ENCODE results near the gene IL13. TPM values are rescaled to one million over a fixed set of nuclear protein-coding genes. Genes with fewer than 3 reads are reported as not detected.
"Not testable (repeated sequence)": the region's sequence is repeated elsewhere in the genome, so short reads cannot be mapped to it uniquely, and the experiment has no call there.

The IL13 gene
- total RNA-seq, 1 donor from 2014 or later: 32.6 TPM

DNA sequence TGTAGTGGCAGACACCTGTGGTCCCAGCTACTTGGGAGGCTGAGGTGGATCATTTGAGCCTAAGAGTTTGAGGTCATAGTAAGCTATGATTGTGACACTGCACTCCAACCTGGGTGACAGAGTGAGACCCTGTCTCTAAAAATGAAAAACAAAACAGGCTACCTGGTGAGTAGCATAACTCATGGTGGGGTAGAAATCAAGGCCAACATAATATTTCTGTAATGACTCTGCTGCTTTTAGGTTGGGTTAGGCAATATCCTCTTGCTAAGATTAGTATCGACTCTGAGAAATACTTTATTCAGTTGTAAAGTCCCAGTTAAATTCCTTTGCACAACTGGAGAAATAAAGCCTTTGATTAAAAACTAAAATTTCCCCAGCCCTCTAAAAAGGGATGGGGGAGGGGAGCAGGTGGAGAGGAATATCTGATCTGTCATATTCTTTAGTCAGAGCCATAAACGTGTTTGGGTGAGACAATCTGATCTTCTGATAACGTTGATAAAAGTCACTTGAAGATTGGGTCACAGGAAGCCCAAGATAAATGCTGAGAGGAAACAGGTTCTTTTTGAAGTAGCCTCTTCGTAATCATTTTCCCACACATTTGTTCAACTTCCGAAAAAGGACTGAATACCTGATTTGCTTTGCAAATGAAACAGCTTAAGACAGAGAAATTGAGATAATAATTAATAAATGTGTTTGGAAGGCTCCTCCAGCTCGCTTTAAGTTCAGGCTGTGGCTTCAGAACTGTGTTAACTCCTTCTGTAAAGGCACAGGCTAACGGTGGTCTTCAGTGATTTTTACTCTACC is 30.8 kb downstream of the IL13 start:
- intact Hi-C loops (cut with micrococcal nuclease): loop anchor here (1.0 to 5.0 kb wide), 4 partner anchors 12 to 53 kb away; partner anchors contain the start of gene KIF3A

- intact Hi-C loops (cut with micrococcal nuclease): loop anchor here (2.0 to 5.0 kb wide), 2 partner anchors 27 to 48 kb away; partner anchors contain the start of gene KIF3A
Observed at GRCh38 chr5:132689513-132689912, 31.5 kb downstream of the IL13 start.

GRCh38 chr5:132690156-132690555 is 32.2 kb downstream of the IL13 start:
- intact Hi-C loops (cut with micrococcal nuclease): no loop called here

GRCh38 chr5:132691755-132692631 is 34.0 kb downstream of the IL13 start:
- intact Hi-C loops (cut with micrococcal nuclease): not testable (repeated sequence)

DNA sequence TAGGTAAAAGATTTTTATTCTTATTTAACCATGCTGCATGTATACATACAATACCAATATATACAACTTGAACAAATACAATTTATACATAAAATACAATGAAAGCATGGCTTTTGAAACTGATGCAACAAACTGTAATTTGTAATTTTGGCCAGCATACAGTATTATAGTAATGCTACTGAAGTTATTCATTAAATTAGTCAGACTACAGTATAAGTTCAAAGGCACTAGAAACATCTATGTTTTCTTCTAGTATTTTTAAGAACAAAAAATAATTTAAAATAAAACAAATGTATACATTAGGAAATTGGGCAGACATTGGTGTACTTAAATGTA is 34.6 kb downstream of the IL13 start:
- intact Hi-C loops (cut with micrococcal nuclease): no loop called here

DNA sequence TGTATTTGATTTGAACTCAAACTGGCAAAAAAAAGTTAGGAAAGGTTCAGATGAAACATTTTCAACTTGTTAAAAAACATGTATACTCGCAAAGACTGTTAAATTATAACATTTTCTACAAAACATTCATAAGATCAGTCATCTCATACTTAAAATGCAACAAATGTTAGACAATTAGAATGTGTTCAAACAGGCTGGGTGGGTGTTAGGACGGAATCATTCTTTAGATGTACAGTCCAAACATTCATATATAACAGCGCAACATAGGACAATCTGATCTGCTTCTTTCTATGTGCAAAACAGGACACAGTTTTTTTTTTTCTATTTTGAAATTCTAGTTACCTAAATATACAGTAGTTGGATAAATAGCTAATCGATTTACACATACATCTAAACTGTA is 38.0 kb downstream of the IL13 start:
- intact Hi-C loops (cut with micrococcal nuclease): no loop called here

DNA sequence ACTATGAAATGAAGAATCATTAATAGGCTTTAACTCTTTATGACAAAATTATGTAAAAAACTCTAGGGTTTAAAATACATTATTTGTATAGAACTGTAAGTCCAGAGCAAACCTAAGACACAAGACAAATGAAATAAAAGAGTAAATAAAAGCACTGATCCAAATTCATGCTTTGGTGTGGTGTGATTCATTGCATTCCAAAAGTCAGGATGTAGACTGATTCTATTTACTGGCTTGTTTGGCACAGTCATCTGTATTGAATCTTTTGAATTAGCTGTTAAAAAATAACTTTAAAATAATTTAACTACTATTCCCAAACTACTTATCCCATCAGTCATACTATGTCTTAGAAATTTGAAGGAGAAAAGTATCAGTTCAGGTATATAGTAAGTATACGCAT is 46.9 kb downstream of the IL13 start:
- intact Hi-C loops (cut with micrococcal nuclease): no loop called here

DNA sequence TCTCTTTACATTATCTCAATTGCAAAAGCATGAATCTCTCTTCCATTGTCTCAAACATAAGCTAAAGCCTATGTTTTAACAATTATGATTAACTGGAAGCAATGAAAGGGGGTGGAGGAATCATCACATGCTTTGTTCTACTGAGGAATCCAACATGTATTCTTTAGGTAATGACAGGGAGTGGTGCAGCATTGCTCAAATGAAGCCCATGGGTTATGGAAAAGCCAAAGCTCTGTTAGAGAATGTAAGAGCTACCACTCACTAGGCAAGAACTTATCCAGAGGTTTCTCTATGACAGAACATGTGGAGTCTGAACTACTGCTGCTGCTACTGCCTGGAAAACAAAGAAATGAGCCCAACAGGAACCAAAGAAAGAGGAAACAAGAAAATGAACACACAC is 50.7 kb downstream of the IL13 start:
- intact Hi-C loops (cut with micrococcal nuclease): no loop called here

Other genes with a start within 250 kb of the IL13 start
- gene IRF1, start 167.4 kb upstream of the IL13 start, total RNA-seq: 366 and 371 TPM in 2 replicates
- gene IL5, start 114.7 kb upstream of the IL13 start, total RNA-seq: 7.3 and 7.7 TPM in 2 replicates
- gene RAD50, start 101.2 kb upstream of the IL13 start, total RNA-seq: 32.3 and 32.9 TPM in 2 replicates
- gene IL4, start 15.8 kb downstream of the IL13 start, total RNA-seq: 4.0 and 7.9 TPM in 2 replicates
- 18.6 and 19.8 TPM in 2 replicates for gene KIF3A, start 79.4 kb downstream of the IL13 start, total RNA-seq
- gene CCNI2, start 89.3 kb downstream of the IL13 start, total RNA-seq: 8.6 and 11.2 TPM in 2 replicates
- 28.2 and 32.6 TPM in 2 replicates for gene SEPTIN8, start 119.1 kb downstream of the IL13 start, total RNA-seq
- 0.07 and 0.09 TPM in 2 replicates for gene SOWAHA, start 155.1 kb downstream of the IL13 start, total RNA-seq
- 1.9 and 3.0 TPM in 2 replicates for gene SHROOM1, start 172.5 kb downstream of the IL13 start, total RNA-seq
- gene GDF9, start 208.3 kb downstream of the IL13 start, total RNA-seq: 0.18 and 0.27 TPM in 2 replicates
- 330 and 336 TPM in 2 replicates for gene UQCRQ, start 208.5 kb downstream of the IL13 start, total RNA-seq
- 4.0 and 4.2 TPM in 2 replicates for gene LEAP2, start 215.5 kb downstream of the IL13 start, total RNA-seq

Data from T-helper 2 cell treated with Interferon-gamma antibody and Interleukin-4, amounts not matched to agents 100 ng/mL and 5 ng/mL, for 36 hours (primary cell).